MCF 10A (cell line): ENCODE results near the gene ZNF536. TPM values are rescaled to one million over a fixed set of nuclear protein-coding genes. Genes with fewer than 3 reads are reported as not detected.

Experiments used
- BruUV-seq: library from RNA; stranded (reverse); fragments of 400-500 nt; replicated peaks from 2 replicates; lab custom pipeline; 2021; lab: Mats Ljungman, UMichigan
- CTCF ChIA-PET: fragments of 300-600 bp; sonication (Branson Sonifier 250); formaldehyde crosslinking; extraction: SDS; loops from one replicate; lab custom pipeline; 2021; ENCODE audit warnings: antibody characterized with exemption, inconsistent platforms; lab: Yijun Ruan, JAX
- POLR2A ChIA-PET: fragments of 300-600, 350-650 bp; sonication (Branson Sonifier 250); formaldehyde crosslinking; extraction: SDS; loops from one replicate; lab custom pipeline; 2020; ENCODE audit warnings: antibody characterized with exemption, inconsistent platforms; lab: Yijun Ruan, JAX
- DNase-seq: peaks from one replicate; pipeline ENCODE4 v3.0.0-alpha.2; 2018; ENCODE audit not compliant: unreplicated experiment
- H3K27ac Mint-ChIP-seq: one replicate; pipeline ENCODE4 v1.8.0; 2022; ENCODE audit warnings: mild to moderate bottlenecking, low read depth, mixed read lengths; ENCODE audit not compliant: unreplicated experiment
- H3K27me3 Mint-ChIP-seq: one replicate; pipeline ENCODE4 v1.8.0; 2022; ENCODE audit warnings: mixed read lengths; ENCODE audit not compliant: insufficient read depth, unreplicated experiment
- H3K36me3 Mint-ChIP-seq: one replicate; pipeline ENCODE4 v1.8.0; 2022; ENCODE audit warnings: mild to moderate bottlenecking, moderate library complexity, mixed read lengths; ENCODE audit not compliant: insufficient read depth, unreplicated experiment
- H3K4me1 Mint-ChIP-seq: one replicate; pipeline ENCODE4 v1.8.0; 2022; ENCODE audit warnings: mixed read lengths; ENCODE audit not compliant: insufficient read depth, unreplicated experiment
- H3K4me3 Mint-ChIP-seq: one replicate; pipeline ENCODE4 v1.8.0; 2022; ENCODE audit warnings: mild to moderate bottlenecking, moderate library complexity, mixed read lengths; ENCODE audit not compliant: unreplicated experiment
- H3K9me3 Mint-ChIP-seq: one replicate; pipeline ENCODE4 v1.8.0; 2022; ENCODE audit warnings: mixed read lengths; ENCODE audit not compliant: unreplicated experiment
- CTCF ChIP-seq: fragments of 200-600 bp; IDR thresholded peaks from one replicate; pipeline ENCODE4 v1.8.0; 2022; ENCODE audit warnings: antibody characterized with exemption, mild to moderate bottlenecking; ENCODE audit not compliant: unreplicated experiment
- intact Hi-C: fragments of 100-400 bp; cut with micrococcal nuclease; formaldehyde crosslinking; loops from 2 replicates; pipeline ENCODE4 v1.14.1; 2022
- total RNA-seq: library from RNA; stranded (reverse); gene quantifications from 2 replicates; pipeline ENCODE4 v1.2.3, GENCODE V29; 2022

ZNF536 gene
- total RNA-seq, 1 experiment from 2014 or later: not detected

- CTCF ChIA-PET: no interaction called here
- no TSS peak for BruUV-seq
- POLR2A ChIA-PET: no interaction called here
- no peaks in the 10 kb centered on the region for H3K27me3 Mint-ChIP-seq
- H3K27ac Mint-ChIP-seq: no peak overlapping the region
- no peak for TF ChIP-seq CTCF
- no peak for DNase-seq
- H3K9me3 Mint-ChIP-seq: peaks cover 41% of the 10 kb centered on the region
- H3K4me1 Mint-ChIP-seq: no peaks in the 10 kb centered on the region
- no peaks in the 10 kb centered on the region for H3K36me3 Mint-ChIP-seq
- H3K4me3 Mint-ChIP-seq: no peak overlapping the region
- intact Hi-C loops: no loop called here
These were observed 5.2 kb upstream of the ZNF536 start for GRCh38 chr19:30367006-30367405.

DNA sequence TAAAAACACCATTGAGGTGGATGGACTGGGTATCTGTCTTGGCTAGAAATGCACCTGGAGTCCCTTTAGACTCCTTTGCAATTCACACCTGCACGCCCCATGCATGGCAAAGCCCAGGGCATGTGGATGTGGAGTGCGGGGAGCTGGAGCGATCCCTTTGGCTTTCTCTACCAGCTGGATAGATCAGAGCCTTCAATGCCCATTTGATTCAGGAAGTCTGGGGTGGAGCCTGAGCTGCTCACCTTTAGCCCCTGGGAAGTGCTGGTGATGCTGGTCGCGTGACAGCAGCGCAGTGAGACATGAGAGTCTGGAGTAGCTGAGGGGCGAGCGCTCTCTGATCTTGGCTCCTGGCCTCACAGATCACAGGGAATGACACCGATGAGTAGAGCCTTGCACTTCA is 4.8 kb upstream of the ZNF536 start:
- Mint-ChIP-seq H3K27me3 (no peaks in the 10 kb centered on the region), H3K4me1 (no peaks in the 10 kb centered on the region), H3K4me3 (no peak overlapping the region), H3K9me3 (peaks cover 41% of the 10 kb centered on the region), H3K27ac (no peak overlapping the region), H3K36me3 (no peaks in the 10 kb centered on the region)
- no peak for TF ChIP-seq CTCF
- ChIA-PET POLR2A (no interaction called here), CTCF (no interaction called here)
- BruUV-seq: no TSS peak
- DNase-seq: no peak
- intact Hi-C loops: no loop called here

GRCh38 chr19:30369833-30370232 is 2.4 kb upstream of the ZNF536 start:
- no peak overlapping the region for H3K4me3 Mint-ChIP-seq
- no peaks in the 10 kb centered on the region for H3K27me3 Mint-ChIP-seq

DNA sequence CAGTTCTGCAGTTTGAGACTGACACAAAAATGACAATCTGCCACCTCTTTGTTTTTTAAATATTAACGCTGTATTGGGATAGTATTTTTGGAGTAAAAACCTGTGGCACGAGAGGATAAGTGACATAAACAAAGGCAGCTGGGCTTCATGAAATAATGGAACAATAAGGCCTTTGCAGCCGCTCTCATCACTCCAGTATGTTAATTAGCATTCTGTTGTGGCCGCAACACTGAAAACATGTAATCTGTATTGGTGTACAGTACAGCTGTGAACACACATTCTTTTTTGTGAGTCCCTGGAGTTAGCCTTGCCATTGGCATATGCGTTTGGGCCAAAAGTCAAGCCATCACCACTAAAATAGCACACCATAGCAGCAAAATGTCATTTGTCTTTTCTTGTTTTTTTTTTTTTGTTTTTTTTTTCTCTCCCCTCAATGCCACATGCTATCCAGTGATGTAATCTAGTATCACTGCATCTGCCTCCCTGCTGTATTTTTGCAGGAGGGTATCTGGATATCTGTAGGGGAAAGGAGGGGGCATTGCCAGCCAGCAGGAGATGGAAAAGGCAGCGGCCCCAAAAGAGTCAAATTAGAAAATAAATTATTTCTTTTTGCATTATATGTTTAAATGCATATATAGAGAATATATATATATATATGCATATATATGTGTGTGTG is 885 bp upstream of the ZNF536 start:
- BruUV-seq: no TSS peak
- Mint-ChIP-seq H3K4me3 (no peak overlapping the region), H3K9me3 (peaks cover 25% of the 10 kb centered on the region), H3K4me1 (no peaks in the 10 kb centered on the region), H3K36me3 (no peaks in the 10 kb centered on the region), H3K27ac (no peak overlapping the region), H3K27me3 (no peaks in the 10 kb centered on the region)
- TF ChIP-seq CTCF: no peak
- CTCF ChIA-PET: no interaction called here
- no peak for DNase-seq
- POLR2A ChIA-PET: no interaction called here
- intact Hi-C loops: no loop called here

More at GRCh38 chr19:30369833-30370232, 2.4 kb upstream of the ZNF536 start:
- DNase-seq: no peak
- no peak for TF ChIP-seq CTCF
- Mint-ChIP-seq H3K36me3 (no peaks in the 10 kb centered on the region), H3K9me3 (peaks cover 36% of the 10 kb centered on the region), H3K4me1 (no peaks in the 10 kb centered on the region), H3K27ac (no peak overlapping the region)
- POLR2A ChIA-PET: interaction anchor here (0.6 kb wide), 1 partner anchor 67 kb away, joined by 3 read pairs; no protein-coding TSS in a partner anchor
- intact Hi-C loops: no loop called here
- BruUV-seq: no TSS peak
- CTCF ChIA-PET: no interaction called here
